Stimulated activated CD4-positive, alpha-beta T cell treated with anti-CD3 and anti-CD28 coated beads, Interleukin-1b, Interleukin-23, amount 100 ng/mL, for 1 hour (primary cell): ENCODE measurements around the gene PCSK6.
"Not testable (repeated sequence)": the region's sequence is repeated elsewhere in the genome, so short reads cannot be mapped to it uniquely, and the experiment has no call there.

ENCODE experiments used
- DNase-seq, 2 donors: peaks; one replicate each; pipeline ENCODE4 v3.0.0-alpha.2; 2020; ENCODE audit warnings: low read depth in 2 of 2

Gene PCSK6

DNA sequence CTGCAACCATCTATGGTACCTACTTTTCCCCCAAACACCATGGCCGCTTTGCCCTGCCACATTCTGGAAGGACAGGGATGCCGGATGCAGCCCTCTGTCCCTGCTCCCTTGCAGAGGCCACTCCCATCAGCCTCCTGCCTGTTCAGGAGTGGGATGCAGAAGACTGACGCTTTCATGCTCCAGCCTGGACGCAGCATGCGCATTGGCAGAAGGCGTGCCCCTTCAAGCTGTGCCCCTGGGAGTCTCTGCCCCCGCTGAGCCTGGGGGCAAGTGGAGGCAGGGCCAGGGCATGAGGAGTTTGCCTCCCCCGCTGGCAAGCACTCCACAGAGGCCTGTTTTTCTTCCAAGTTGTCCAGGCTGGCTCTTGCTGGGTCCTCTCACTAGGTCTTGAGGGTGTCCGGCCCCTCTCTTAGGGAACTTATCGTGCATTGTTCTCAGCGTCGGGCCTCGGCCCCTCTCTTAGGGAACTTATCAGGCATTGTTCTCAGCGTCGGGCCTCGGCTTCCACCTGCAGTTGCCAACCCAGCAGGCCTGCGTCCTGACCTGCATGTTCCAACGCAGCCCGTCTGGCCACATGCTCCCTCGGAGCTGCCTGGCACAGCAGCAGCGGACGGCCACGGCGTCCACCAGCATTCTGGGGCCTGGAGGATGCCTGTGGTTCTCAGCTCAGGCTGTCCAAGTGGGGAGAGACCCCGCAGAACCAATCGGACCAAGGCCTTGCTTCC lies 179.9 kb downstream of the PCSK6 start:
- DNase-seq = no peak

DNA sequence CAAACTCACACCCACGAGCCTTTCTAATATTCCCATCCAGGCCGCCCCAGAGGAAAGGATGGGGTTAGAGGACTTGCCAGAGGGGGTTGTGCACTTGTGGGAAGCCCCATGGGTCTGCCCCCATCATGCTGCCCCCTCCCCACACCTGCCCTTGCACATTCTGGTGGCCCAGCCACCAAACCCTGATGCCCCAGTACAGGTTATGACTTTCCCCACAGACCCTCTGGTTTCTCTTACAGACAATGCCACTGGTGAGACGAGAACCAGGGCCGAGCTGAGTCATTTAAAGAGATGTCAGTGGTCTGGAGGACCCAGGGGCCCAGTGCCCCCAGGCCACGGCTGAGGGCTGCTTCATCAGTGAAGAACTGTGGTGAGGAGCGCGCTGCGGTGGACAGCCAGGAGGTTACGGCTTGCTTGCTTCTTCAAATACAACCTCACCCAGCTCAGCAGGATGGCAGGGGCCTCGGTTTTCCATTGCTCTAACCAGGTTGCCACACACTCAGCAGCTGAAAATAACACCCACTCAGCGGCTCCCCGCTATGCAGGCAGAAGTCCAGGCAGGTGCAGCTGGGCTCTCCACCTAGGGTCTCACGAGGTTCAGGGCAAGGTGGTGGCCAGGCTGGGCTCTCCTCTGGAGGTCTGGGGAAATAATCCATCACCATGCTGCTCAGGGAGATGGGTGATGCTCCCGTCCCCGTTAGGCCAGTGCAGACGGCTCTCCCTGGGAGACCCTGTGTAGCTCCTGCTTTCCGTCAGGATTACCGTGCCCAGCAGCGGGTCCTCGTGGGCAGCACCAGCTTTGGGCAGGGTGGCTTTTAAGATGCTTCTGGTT lies 180.7 kb downstream of the PCSK6 start:
- no peak for DNase-seq

DNA sequence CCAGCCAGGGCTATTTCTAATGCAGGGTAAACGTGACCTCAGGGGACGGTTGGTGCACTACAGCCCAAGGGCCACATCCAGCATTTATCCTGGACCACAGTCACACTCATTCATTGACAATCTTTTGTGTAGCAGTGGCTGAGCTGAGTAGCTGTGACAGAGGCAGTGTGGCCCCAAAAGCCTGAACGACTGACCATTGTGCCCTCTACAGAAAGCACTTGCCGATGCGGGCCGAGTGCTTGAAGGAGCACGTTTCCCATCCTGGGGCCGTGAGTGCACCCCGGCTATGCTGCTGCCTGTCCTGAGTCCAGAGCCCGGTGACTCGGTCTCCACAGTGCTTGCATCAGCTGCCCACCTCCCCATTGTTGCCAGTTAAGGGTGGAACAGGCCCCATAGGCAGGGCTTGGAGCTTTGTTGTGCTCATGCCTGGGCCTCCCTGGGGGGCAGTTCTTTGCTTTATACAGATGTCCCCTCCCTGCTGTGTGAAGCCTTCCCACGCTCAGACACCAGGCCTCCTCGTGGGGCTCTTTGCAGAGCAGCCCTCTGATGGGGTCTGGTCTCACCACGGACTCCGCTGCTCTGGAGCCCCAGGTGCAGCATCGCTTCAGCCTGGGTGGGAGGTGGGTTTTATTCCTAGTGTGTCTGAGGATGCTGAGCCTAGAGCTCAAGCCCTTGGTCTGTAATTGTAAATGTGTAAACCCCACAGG lies 181.5 kb downstream of the PCSK6 start:
- DNase-seq = no peak

DNA sequence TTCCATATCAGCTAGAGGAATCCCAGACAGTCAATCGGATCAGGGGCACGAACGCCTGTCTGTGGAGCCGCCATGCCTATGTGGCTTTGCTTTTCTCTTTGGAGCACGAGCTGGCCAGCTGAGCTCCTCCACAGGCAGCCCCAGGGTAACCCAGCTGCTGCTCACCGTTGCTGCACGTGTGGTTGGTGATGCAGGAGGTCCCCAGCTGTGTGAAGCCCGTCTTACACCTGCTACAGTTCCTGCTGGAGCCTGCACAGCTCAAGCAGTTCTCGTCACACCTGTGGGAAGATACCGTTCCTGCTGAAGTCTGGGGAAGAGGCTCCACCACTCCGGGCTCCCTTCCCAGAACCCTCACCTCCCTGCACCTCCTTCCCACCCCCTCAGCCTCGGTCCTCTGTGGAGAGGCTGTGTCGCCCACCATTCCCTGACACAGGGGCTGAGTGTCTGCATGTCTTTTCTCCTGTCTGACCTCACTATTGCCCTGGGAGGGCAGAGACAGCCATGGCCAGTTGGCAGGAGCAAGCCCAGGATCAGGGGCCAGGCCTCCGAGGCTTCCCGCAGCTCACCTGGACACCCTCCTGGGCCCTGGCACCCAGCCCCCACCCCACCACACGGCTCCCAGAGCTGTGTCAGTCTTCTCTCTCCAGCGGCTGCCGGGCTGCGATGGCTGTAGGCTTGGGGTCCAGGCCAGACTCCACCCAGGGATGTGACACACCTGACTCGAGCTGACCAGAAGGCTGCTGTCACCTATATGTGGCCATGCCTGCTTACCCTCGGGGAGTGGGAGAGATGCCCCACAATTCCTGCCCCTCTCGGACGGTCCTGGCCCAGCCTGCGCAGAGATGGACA lies 182.2 kb downstream of the PCSK6 start:
- no peak for DNase-seq

DNA sequence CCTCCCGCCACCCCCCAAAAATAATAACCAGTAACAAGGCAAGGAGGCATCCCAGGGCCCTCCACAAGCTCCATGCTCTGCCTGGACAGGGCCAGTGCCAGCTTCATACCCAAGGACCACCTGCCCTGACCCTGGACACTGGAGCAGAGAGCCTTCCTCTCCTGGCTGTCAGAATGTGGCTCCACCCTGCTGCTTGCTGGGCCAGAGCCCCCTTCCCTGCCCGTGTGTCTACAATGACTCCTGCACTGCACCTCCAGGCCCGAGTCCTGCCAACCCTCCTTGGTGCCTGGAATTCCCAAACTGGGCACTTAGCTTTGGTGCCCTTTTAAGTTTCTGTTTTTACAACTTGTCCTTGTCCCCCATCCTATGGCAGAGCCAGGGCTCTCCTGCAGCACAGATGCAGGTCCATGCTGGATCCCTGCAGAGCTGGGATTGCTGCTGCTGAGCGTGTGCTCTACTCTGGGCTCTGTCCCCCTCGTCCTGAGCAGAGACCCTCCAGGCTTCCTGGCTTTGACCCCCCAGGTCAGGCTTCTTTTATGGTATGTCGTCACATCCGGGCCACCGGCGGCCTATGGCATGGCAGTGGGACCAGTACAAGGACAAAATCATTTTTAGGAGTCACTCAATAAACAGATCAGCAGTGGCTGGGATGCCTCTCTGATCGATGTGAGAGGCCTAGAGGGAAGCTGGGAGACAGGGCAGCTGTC lies 183.0 kb downstream of the PCSK6 start:
- no peak for DNase-seq

DNA sequence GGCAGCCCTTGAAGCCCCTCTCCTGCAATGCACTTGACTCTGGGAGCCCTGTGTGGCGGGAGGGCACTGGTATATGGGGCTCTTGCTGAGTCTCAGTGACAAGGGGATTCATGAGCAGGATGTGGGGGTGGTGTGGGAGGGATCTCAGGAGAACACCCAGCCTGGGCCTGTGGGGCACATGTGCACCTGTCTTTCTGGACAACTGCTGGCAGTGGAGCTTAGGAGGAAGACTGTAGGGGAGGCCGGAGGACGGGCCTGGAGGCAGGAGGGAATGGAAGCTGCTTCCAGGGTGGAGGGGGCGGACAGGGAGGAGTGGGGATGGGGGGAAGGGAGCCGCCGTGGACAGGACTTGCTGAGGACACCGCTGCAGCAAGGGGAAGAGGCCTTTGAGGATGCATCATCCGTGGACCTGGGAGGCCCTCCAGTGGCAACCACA lies 183.7 kb downstream of the PCSK6 start:
- DNase-seq = no peak

DNA sequence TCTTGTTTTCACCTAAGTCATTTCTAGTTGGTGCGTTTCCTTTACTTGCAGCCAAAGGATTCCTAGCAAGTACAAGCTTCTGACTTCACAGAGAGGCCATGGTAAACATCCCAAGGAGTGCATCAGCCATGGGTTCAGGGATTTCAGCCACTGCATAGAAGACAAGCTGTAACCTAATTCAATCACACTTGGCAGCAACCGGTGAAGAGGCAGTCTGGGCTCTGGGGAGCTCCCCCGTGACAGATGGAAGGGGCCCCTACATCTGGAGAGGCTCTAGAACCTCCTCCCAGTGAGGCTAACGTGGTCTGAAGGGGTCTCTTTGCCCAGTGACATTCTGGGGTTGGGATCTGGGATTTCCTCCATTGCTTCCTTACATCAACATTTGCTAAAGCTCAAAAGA lies 186.1 kb downstream of the PCSK6 start:
- no peak for DNase-seq

DNA sequence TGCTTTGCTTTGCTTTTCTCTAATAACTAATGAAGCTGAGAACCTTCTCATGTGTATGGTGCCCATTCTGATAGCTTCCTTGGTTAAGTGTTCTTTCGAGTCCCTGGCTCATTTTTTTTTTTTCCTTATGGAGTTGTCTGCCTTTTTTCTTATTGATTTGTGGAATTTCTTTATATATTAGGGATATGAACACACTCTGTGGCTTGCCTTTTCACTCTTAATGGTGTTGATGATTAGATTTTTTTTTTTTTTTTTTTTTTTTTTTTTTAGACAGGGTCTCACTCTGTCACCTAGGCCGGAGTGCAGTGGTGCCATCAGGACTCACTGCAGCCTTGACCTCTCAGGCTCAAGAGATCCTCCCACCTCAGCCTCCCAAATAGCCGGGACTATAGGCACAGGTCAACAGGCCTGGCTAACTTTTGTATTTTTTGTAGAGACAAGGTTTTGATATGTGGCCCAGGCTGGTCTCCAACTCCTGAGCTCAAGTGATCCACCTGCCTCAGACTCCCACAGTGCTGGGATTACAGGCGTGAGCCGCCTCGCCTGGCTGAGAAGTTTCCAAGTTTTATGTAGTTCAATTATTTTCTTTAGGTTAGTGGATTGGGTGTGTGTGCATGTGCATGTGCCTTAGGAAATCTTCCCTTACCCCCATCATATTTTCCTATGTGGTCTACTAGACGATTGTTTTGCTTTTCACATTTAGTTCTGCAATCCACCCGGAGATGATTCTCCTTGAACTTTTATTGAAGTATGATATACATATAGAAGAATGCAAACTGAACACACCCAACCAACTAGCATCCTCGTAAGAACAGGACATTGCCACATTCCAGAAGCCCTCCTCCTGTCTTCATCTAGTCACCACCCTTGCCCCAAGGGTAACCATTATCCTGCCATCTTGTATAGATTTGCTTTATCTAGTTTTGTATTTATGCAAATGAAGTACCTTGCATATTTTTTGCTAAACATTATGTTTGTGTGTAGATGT lies 192.8 kb downstream of the PCSK6 start:
- no peak for DNase-seq

DNA sequence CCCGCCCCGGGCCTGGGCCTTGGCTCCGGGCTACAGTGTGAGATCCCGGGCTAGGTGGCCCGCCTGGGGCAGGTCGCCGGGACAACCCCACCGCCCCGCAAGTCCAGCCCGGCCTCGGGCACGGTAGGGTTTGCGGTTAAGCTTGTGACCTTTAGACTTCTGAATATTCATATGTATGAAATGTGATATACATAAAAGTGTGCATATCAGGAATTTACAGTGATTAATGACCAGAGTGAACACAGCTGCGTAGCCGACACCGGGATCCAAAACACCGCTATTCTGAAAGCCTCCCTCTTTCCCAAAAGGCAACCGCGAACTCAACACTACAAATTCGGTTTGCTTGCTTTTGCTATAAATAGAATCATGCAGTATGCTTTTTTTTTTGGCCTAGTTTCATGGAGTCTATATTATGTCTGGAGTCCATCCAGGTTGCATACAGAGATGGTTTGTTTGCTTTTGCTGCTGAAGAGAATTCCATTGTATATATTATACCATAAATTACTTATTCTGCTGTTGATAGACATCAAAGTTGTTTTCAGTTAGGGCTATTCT lies 193.8 kb downstream of the PCSK6 start:
- no peak for DNase-seq

DNA sequence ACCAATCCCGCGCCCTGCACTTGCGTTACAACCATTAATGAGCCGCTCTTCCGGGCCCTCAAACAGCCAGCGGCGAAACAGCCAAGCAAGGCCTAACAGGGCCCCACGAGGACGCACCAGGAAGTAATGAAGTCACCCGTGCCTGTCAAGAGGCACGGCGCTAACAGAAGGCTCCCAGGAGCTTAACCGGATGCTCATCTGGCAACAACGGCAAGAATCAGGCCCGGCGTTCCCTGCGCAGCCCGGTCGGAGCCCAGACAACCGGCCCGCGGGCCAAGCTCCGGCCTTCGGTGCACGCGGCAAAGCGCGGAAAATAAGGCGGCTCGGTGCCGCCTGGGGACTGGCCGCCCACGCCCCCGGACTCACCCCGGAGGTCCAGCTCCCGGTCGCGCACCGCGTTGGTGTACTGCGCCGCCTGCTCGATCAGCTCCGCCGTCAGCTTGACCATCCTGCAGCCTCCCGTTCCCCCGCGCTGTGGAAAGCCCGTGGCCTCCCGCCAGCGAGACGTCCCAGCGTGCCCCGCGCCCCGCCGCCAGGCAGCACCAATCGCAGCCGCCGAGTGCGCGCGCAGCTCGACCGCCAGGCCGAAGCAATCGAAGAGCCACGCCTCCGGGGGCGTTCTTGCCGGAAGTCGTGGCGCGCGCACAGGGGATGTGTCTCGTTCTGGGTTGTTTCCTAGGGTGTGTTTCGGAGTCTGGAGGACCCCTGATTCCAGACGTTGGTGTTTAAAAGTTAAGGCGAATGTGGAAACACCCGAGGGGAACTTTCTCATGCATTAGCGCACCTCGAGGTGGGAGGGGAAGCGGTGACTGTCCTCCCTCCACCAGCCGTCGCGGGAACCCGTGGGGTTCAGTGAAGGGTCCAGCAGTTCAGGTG lies 194.5 kb downstream of the PCSK6 start, which contains the start of gene SNRPA1:
Gene SNRPA1 (minus strand): TSS at position 518 of the 876 bp plus-strand sequence. CDS start 70 bp downstream, at position 448.
- peak; percentile 92 to 95 for DNase-seq

DNA sequence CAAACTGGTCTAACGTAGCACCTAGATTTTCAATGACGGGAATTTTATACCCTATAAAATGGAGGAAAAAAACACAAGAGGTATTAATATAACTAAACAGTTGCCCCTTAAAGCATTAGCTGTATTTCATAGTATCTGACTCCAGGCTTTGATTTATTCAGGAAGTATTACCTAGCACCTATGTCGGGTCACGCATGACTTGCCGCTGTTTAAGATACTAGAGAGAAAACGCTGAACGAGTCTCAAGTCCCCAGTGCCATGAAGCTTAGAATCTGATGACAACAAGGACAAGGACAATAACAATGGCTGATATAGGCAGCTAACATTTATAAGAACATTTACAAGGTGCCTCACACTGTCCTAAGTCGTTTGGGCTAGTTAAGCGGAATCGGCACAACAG lies 196.4 kb downstream of the PCSK6 start:
- DNase-seq = no peak

DNA sequence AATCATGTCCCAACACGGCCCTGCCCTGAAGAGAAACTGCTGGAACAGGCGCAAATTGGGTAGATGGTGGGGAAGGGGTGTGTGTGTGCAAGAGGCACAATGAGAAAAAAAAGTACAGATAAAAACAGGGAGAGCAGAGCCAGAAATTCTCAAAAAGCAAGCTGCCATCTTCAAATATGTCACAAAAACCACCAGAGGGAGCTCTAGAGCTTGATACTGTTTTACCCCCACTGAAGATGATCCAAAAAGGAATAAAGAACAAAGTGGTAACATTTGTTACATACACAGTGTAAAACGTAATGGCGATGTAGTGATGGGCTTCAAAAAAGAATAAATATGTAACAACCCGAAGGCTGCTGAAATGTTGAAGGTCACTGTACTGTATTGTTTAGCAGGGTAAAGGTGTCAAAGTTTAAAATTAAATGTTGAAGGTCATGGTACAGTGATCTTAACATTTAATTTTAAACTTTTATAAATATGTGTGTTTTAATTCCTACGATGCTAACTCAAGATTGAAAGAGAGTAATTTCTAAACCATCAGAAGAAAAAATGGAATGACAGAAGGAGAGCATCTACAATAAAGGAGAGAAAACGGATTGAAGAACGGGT lies 200.5 kb downstream of the PCSK6 start:
- DNase-seq = no peak

DNA sequence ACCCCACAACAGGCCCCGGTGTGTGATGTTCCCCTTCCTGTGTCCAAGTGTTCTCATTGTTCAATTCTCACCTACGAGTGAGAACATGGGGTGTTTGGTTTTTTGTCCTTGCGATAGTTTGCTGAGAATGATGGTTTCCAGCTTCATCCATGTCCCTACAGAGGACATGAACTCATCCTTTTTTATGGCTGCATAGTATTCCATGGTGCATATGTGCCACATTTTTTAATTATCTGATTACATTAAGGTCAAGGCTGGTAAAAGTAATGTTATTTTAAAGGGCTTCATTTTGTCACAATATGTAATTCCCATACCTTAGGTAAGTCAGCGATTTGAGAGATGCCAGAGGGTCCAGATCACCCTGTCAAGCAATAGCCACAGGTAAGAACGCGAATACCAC lies 202.2 kb downstream of the PCSK6 start:
- not testable (repeated sequence) for DNase-seq

DNA sequence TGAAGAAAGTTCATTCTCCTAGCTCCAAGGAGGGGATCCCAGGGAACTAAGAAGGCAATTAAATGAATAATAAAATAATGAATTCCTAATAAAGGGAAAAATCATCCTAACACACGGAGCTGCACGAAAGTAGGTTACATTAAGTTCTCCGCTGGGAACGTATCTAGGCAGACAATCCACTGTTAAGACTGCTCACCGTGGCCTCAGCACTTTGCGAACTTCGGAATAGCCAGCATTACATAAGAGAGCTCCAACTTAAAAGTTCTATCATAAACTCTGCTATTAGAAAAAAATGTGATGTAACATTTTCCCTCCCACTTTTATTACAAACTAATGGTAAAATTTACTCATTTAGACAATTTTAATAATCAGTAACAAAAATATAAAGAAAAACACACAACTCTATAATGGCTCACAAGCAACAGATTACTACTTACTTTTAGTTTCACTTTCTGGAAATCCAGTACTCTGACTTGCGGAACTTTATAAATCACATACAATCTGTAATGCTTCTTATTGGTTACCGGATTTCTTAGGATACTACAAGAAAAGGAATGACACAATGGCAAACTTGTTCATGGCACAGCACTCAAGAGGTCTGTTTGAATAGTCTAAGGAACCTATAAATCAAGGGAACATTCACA lies 202.9 kb downstream of the PCSK6 start:
- no peak for DNase-seq

DNA sequence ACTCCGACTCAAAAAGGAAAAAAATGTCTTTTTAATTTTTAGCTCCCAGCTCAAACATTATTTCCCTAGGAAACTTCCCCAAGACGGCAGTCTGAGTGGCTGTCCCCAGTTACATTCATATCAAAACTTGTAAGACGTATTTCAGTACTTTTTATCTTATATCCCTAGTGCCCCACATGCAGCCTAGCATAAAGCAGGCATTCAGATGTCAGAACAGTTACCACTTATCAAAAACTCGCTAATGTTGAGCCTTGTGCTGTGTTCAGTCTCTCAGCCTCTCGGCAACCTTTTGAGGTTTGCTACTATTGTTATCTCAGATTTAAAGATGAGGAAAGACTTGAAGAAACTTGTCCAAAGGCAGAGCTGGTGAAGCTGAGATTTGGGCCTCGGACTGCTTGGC lies 205.6 kb downstream of the PCSK6 start:
- DNase-seq = no peak

DNA sequence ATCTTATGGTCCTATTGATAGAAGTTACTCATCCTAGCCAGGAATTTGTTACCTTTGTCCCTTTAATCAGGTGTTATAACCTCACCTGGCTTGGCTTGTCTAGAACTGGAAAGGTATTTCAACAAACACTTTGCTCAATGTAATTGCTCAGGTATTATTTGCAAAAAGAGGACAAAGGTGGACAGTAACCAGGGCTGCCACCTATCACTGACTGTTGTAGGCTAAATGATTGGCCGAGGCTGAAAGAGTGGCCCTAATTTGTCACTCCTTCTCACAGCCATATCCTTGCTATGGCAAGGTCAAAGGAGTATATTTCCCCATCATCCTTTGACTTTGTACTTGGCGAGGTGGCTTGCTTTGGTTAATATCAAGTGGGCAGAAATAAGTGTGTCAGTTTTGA lies 209.5 kb downstream of the PCSK6 start:
- DNase-seq = no peak

DNA sequence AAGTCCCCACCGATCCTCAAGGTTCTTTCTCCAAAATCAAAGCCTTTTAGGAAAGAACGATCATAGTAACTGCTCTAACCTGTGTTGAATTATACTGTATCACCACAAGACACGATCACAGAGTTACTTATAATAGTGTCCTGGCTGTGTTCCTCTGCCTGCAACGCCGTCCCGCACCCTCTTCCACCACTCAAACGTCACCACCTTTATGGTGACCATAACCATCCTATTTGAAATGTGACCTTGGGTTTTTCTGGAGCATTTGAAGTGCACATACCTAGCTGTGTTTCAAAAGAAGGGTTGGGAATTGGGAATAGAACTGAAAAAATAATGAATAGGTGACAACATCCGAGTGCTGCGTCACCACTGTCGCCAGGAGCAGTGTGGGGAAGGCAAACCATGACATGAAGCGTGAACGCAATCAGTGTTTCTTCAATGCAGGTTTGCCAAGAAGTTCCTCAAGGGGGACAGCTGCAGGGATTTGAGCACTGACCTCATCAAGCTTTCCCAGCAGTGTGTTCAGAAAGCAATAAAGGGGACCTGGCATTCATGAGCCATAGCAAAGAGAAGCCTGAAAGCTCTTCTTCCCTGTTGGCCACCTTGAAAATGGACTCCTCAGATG lies 211.5 kb downstream of the PCSK6 start:
- DNase-seq = no peak
